Esophagus squamous epithelium (tissue), 4 donors: Measurements from ENCODE around the gene PDGFD.

Source experiments
- CTCF ChIP-seq, 6 experiments: fragments of 450-650 bp in 4 of 6; fragments of 200-600 bp in 2 of 6; sonication (generic) in 2 of 6; IDR thresholded peaks; one replicate each; pipeline ENCODE4 v1.5.1; 2016 to 2019; ENCODE audit warnings: antibody characterized with exemption in 6 of 6, mild to moderate bottlenecking in 4 of 6, moderate library complexity in 4 of 6
- POLR2A ChIP-seq, 4 donors: fragments of 450-650 bp; IDR thresholded peaks; one replicate each; pipeline ENCODE4 v1.6.1; 2017; ENCODE audit warnings: antibody characterized with exemption in 4 of 4, mild to moderate bottlenecking in 4 of 4, moderate library complexity in 3 of 4

- TF ChIP-seq CTCF (IDR thresholded peaks at IDR 0.05): no peak
- TF ChIP-seq POLR2A (IDR thresholded peaks at IDR 0.05): no peak
These were observed 120.8 kb downstream of the PDGFD start for GRCh38 chr11:104043142-104043541.
